Measurements from ENCODE around the gene PPP1R26.

PPP1R26 gene

DNA sequence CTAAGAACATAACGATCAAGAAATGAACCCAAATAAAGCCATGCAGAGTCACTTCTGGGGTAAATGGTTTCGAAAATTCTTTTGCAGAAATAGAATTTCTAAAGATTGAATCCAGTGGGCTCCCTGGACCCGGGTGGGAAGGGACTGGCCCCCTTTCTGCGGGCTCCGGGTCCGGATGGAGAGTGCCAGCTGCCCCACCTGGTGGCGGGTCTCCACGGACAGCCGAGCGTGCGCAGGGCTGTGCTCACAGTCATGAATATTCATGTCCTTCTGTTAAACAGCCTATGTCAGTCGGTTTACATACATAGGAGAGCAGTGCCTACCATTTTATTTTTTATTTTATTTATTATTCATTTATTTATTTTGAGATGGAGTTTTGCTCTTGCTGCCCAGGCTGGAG is 4.7 kb upstream of the PPP1R26 start:
- DNase-seq (ENCODE audit: low read depth in 1 of 2, low spot score in 1 of 2) = peak; percentile 62 to 67
- in situ Hi-C loops (cut with HindIII; ENCODE audit: low pct_unique_long_range_greater_than_20kb, low sequenced_read_pairs) = no loop called here

DNA sequence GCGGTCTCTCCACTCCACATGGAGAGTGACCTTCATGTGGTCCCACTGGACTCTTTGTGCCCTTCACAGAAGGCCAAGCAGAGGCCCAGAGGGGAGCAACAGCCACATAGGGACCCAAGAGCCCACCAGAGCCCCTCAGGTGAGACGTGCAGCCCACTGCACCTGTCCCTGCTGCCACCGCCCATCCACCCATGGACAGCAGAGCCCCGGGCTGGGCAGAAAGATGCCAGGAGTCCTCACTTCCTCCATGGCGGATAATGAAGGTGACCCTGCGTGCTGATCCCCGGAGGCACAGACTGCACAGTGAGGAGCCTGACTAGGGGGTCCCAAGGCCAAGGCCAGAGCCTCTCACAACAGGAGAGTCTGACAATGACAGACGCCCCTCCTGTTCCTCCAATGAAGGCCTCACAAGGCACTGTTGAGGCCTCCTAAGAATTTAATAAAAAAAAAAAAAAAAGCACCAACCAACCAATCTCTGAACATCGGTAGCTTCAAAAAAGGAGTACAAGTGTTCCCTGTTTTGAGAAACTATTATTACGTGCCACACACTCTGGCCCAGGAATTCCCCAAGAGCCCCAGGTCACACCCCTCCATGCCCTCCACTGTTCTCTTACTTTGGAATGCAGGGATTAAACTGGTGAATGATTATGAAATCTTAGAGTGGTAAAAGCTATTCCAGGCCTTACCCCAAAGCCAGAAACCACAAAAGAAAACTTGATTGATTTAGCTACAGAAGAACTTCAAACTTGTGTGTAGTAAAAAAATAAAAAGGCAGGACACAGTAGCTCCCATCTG is 2.8 kb upstream of the PPP1R26 start:
- DNase-seq (ENCODE audit: low read depth in 1 of 2, low spot score in 1 of 2) = no peak
- TF ChIP-seq JUND (IDR thresholded peaks at IDR 0.05; ENCODE audit: low read depth) = no peak
- in situ Hi-C loops (cut with HindIII; ENCODE audit: low pct_unique_long_range_greater_than_20kb, low sequenced_read_pairs) = no loop called here

More for the DNA sequence above, 4.7 kb upstream of the PPP1R26 start:
- TF ChIP-seq JUND (IDR thresholded peaks at IDR 0.05; ENCODE audit: low read depth) = no peak

DNA sequence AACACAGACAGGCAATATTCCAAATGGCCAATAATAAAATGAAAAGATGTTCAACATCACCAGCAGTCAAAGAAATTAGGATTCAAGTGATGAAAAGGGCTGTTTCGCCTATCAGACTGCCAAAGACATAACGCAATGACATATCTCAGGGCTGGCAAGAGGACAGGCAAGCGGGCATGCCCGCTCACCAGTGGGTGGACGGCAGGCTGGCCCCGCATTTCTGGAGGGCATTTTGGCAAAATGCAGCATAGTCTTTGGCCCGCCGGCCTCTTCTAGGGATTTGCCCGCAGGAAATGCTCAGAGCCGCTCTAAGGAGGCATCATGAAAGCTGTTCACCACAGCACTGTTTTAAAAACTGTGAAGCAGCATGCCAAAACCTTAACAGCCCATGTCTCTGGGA is 1.4 kb upstream of the PPP1R26 start:
- TF ChIP-seq JUND (IDR thresholded peaks at IDR 0.05; ENCODE audit: low read depth) = no peak
- in situ Hi-C loops (cut with HindIII; ENCODE audit: low pct_unique_long_range_greater_than_20kb, low sequenced_read_pairs) = no loop called here
- no peak for DNase-seq (ENCODE audit: low read depth in 1 of 2, low spot score in 1 of 2)

DNA sequence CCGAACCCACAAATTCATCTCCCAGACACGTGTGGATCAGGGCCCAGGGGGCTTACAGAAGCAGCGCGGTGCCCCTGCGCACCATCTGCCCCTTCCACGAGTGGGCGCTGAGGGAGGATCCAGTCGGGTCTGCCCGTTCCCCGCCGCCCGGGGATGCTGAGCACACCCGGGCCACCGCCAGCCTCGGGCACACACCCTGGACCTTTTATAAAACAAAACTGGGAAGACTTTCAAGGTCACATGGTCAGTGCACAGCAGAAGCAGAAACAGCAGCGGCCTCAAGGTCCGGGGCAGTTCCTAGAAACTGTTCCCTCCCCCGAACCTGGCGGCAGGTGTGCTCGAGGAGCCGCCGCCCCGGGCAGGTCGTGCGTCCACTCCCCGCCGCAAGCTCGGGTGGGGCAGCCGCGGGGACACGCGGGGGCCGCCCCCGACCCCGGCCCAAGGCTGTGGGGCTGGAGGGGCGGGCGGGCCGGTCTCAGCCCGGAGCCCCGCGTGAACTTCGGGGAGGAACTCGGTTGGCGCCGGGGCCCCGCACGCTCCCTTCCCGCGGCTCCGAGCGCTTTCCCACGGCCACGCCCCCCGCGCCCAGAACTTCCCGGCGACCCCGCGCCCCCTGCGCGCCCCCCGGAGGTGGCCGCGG is 633 bp upstream of the PPP1R26 start:
- in situ Hi-C loops (cut with HindIII; ENCODE audit: low pct_unique_long_range_greater_than_20kb, low sequenced_read_pairs) = no loop called here
- peak; percentile 65 to 81 for DNase-seq (ENCODE audit: low read depth in 1 of 2, low spot score in 1 of 2)
- no peak for TF ChIP-seq JUND (IDR thresholded peaks at IDR 0.05; ENCODE audit: low read depth)

DNA sequence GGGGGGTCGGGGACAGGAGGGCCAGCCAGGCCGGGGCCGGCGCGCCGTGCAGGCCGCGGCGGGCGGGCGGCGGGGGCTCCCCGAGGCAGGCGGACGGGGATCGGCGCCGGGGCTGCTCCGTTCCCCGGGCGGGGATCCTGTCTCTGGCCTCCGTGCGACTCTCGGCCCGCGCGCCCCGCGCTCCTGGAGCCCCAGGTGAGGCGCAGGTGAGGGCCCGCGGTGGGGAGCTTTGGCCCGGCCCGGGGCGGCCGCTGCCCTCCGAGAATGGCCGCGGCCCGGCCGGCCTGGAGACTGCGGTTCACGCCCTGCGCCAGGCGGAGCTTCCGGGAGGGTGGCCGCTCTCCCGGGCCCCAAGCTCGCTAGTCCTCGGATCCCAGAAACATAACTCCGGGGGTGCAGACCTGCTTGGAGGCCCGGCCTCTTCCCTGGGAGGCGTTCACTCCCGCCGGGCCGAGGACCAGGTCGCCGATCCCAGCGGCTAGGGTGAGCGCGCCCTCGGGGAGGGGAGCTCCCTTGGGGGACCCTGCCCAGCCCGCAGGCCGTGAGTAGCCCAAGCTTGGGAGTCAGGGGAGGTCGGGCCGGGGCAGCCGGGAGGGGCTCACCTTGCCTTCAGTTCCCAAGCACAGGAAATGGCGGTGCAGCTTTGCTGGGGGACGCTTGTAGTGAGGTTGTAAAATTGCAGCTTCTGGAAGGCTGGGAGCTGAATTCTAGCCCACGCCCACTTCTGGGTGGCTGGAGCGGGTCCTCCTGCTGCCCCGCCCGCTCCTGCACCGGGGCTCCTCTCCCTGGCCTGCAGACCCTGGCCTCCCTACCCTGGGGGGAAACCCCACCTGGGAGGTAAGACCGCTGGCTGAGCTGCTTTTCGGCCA is 723 bp downstream of the PPP1R26 start:
- peak; percentile 58 to 64 for DNase-seq (ENCODE audit: low read depth in 1 of 2, low spot score in 1 of 2)
- no peak for TF ChIP-seq JUND (IDR thresholded peaks at IDR 0.05; ENCODE audit: low read depth)
- in situ Hi-C loops (cut with HindIII; ENCODE audit: low pct_unique_long_range_greater_than_20kb, low sequenced_read_pairs) = no loop called here

DNA sequence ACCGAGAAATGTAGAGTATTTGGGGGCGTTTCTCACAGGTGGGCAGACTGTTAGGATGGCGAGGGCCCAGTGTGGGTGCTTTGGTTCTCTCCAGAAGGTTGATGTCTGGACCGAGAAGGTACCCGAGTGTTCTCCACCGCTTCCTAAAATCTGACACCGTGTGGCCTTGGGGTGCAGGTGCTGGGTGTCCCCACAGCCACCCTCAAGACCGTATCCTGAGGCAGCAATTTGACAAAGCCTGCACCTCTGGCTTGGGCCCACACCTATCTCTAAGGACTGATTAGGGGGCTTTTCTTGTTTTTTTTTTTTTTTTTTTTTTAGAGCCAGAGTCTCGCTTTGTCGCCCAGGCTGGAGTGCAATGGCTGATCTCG is 1.3 kb downstream of the PPP1R26 start:
- TF ChIP-seq JUND (IDR thresholded peaks at IDR 0.05; ENCODE audit: low read depth) = no peak
- DNase-seq (ENCODE audit: low read depth in 1 of 2, low spot score in 1 of 2) = no peak
- in situ Hi-C loops (cut with HindIII; ENCODE audit: low pct_unique_long_range_greater_than_20kb, low sequenced_read_pairs) = no loop called here

DNA sequence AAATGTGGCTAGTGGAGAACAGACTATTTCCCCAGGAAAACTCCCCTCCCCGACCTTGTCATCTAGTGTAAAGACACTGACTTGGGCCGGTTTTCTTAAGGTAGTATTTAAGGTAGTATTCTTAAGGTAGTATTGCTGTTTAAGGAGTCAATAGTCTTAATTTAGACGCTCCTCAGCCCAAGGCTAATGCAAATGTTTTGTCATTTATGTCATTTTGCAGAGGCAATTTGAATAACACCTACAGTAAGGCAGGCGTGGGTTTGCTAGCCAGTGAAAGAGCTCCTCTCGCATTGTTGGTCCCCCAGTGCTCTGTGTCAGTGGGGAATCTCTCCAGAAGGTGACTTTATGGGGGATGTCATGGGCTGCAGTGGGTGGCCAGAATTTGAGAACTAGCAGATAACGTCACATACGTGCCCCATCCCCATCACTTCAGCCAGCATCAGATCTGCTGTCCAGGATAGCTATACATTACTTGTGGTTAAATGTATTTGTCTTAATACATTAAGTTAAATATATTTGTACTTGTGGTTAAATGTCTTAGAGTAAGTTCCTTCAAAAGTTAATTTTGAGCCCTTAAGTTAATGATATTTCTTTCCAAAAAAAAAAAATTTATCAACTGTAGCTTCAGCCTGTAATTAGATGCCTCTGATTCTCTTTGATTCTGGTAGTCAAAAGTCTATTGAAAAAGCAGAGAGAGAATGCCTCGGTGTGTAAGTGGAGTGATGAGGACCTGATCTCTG is 2.6 kb downstream of the PPP1R26 start:
- in situ Hi-C loops (cut with HindIII; ENCODE audit: low pct_unique_long_range_greater_than_20kb, low sequenced_read_pairs) = no loop called here
- DNase-seq (ENCODE audit: low read depth in 1 of 2, low spot score in 1 of 2) = no peak
- TF ChIP-seq JUND (IDR thresholded peaks at IDR 0.05; ENCODE audit: low read depth) = no peak

DNA sequence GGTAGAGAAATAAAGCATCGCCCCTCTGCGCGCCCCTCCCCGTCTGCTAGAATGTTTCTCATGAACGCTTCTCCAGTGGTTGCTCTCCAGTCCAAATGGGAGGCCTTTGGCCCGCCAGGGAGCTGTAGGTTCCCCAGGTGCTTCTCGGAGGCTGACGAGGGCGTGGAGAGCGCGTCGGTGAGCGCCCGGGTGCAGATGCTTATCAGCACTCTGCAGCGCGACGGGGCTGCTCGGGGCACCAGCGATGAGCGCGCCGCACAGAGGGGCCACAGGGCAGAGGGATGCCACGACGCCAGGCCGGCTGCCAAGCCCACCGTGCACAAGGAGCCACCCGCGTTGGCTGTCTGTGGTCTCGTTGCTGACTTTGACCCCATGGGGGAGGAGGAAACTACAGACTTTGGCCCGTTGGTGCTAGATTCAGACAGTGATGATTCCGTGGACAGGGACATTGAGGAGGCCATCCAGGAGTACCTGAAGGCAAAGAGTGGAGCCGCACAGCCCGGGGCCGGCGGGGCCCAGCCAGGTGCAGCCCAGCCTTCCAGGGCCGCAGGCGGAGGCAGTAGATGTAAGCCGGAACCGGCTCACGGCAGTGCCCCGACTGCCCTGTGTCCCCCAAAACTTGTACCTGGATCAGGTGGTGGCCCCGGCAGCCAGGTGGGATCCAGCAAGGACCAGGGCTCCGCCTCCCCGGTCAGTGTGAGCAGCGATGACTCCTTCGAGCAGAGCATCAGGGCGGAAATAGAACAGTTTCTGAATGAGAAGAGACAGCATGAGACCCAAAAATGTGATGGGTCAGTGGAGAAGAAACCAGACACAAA is 5.1 kb downstream of the PPP1R26 start:
- no peak for DNase-seq (ENCODE audit: low read depth in 1 of 2, low spot score in 1 of 2)
- TF ChIP-seq JUND (IDR thresholded peaks at IDR 0.05; ENCODE audit: low read depth) = no peak
- in situ Hi-C loops (cut with HindIII; ENCODE audit: low pct_unique_long_range_greater_than_20kb, low sequenced_read_pairs) = no loop called here

DNA sequence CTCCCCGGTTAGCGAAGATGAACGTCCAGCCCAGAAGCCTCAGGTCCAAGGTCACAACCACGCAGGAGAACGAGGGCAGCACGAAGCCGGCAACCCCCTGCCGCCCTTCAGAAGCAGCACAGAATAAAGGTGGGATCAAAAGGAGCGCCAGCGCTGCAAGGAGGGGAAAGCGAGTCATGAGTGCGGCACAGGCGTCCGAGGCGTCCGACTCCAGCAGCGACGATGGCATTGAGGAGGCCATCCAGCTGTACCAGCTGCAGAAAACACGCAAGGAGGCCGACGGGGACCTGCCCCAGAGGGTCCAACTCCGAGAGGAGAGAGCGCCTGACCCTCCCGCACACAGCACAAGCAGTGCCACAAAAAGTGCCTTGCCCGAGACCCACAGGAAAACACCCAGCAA is 5.8 kb downstream of the PPP1R26 start:
- in situ Hi-C loops (cut with HindIII; ENCODE audit: low pct_unique_long_range_greater_than_20kb, low sequenced_read_pairs) = no loop called here
- DNase-seq (ENCODE audit: low read depth in 1 of 2, low spot score in 1 of 2) = no peak
- no peak for TF ChIP-seq JUND (IDR thresholded peaks at IDR 0.05; ENCODE audit: low read depth)

DNA sequence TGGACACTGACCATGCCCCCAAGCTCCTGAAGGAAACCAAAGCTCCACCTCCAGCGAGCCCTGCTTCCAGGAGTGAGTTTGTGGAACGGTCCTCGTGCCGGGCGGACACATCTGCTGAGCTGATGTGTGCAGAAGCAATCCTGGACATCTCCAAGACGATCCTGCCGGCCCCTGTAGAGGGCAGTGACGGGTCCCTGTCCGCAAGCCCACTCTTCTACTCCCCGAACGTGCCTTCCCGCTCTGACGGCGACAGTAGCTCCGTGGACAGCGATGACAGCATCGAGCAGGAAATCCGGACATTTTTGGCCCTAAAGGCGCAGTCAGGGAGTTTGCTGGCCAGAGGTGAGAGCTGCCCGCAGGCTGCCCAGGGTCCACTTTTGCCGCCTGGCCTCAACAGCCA is 6.2 kb downstream of the PPP1R26 start:
- no peak for DNase-seq (ENCODE audit: low read depth in 1 of 2, low spot score in 1 of 2)
- no peak for TF ChIP-seq JUND (IDR thresholded peaks at IDR 0.05; ENCODE audit: low read depth)
- in situ Hi-C loops (cut with HindIII; ENCODE audit: low pct_unique_long_range_greater_than_20kb, low sequenced_read_pairs) = no loop called here

DNA sequence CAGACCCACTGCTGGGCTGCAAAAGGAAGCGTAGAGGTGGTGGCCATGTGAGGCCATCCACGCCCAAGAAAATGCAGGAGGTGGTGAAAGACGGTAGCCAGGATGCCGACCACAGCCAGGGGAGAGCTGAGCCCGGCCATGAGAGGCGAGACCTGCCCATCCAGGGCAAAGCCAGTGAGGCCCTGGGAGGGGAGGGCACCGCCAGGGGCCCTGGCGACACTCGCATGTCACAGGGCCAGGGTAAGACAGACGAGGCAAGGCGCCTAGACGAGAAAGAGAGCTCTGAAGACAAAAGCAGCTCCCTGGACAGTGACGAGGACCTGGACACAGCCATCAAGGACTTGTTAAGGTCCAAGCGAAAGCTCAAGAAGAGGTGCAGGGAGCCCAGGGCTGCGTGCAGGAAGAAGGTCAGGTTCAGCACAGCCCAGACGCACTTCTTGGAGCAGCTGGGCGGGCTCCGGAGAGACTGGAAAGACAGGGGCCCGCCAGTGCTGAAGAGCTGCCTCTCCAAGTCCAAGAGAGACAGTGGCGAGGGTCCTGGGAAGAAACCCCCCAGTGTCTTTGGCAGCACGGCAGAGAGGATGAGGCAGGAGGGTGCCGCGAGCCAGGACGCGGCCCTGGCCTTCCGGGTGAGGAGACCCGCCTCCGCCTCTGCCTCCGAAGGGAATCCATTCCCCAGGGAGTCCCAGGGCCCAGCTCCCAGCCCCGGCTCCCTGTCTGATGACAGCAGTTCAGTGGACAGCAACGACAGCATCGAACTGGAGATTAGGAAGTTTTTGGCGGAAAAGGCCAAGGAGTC is 6.9 kb downstream of the PPP1R26 start:
- in situ Hi-C loops (cut with HindIII; ENCODE audit: low pct_unique_long_range_greater_than_20kb, low sequenced_read_pairs) = no loop called here
- TF ChIP-seq JUND (IDR thresholded peaks at IDR 0.05; ENCODE audit: low read depth) = no peak

More for the DNA sequence above, 6.9 kb downstream of the PPP1R26 start:
- no peak for DNase-seq (ENCODE audit: low read depth in 1 of 2, low spot score in 1 of 2)
